ENCODE measurements around the gene NAT8. TPM values are rescaled to one million over a fixed set of nuclear protein-coding genes. Genes with fewer than 3 reads are reported as not detected.

The NAT8 gene
- polyA plus RNA-seq, 3 donors: not detected

Other genes starting within 250 kb of the NAT8 start
- gene TPRKB, start 94.9 kb upstream of the NAT8 start, polyA plus RNA-seq: 10 to 100 TPM; 27.4 to 56.2 (median 35.2) TPM
- gene DUSP11, start 137.7 kb upstream of the NAT8 start, polyA plus RNA-seq: 10 to 100 TPM in 2 of 3 donors, 1 to 10 TPM in 1; 6.9 to 17.1 (median 13.3) TPM
- not detected for gene C2orf78, start 141.8 kb upstream of the NAT8 start, polyA plus RNA-seq
- gene STAMBP, start 186.5 kb upstream of the NAT8 start, polyA plus RNA-seq: 10 to 100 TPM; 15.1 to 27.9 (median 18.1) TPM